LNCAP (cell line): ENCODE data around the gene LRRC4.

Experiments
- CTCF ChIP-seq: fragments of 450-650 bp; IDR thresholded peaks from 2 replicates; pipeline ENCODE4 v1.5.1; 2017; ENCODE audit warnings: mild to moderate bottlenecking

LRRC4 gene

GRCh38 chr7:127983804-127984332 is 47.4 kb downstream of the LRRC4 start:
- no peak for TF ChIP-seq CTCF

GRCh38 chr7:127981965-127982364 is 49.3 kb downstream of the LRRC4 start:
- no peak for TF ChIP-seq CTCF

GRCh38 chr7:127980901-127981300 is 50.3 kb downstream of the LRRC4 start:
- no peak for TF ChIP-seq CTCF

- TF ChIP-seq CTCF = no peak
These were observed 51.5 kb downstream of the LRRC4 start for GRCh38 chr7:127979728-127980126.

- TF ChIP-seq CTCF = no peak
These were observed 52.0 kb downstream of the LRRC4 start for GRCh38 chr7:127979113-127979727.

- TF ChIP-seq CTCF = no peak
These were observed 52.8 kb downstream of the LRRC4 start for GRCh38 chr7:127978421-127978820.
